Measurements from ENCODE around the gene EXOSC3.
A peak's percentile ranks its signal among the peaks of the same experiment; 100 is the strongest.

EXOSC3 gene

DNA sequence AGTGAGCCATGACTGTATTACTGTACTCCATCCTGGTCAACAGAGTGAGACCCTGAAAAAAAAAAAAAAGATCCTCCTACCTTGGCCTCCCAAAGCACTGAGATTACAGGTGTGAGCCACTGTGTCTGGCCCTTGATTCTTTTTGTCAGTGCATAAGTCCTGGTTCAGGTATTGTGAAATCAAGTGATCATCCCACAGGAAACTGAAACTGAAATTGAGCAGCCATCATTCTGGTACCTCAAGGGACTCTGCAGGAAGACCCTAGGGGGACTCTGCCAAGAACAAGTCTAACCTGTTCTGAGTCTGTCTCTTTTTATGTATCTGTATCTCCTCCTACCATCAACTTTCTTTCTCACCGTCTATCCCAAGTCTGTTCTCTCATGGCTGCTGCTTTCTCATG is 13.8 kb upstream of the EXOSC3 start:
- in situ Hi-C loops (cut with HindIII; ENCODE audit: low sequenced_read_pairs) = no loop called here
- DNase-seq (ENCODE audit: low read depth, low spot score) = no peak
- no peak overlapping the region for H3K4me3 ChIP-seq (ENCODE audit: low read depth, low read length)
- TF ChIP-seq, protein P1, sequence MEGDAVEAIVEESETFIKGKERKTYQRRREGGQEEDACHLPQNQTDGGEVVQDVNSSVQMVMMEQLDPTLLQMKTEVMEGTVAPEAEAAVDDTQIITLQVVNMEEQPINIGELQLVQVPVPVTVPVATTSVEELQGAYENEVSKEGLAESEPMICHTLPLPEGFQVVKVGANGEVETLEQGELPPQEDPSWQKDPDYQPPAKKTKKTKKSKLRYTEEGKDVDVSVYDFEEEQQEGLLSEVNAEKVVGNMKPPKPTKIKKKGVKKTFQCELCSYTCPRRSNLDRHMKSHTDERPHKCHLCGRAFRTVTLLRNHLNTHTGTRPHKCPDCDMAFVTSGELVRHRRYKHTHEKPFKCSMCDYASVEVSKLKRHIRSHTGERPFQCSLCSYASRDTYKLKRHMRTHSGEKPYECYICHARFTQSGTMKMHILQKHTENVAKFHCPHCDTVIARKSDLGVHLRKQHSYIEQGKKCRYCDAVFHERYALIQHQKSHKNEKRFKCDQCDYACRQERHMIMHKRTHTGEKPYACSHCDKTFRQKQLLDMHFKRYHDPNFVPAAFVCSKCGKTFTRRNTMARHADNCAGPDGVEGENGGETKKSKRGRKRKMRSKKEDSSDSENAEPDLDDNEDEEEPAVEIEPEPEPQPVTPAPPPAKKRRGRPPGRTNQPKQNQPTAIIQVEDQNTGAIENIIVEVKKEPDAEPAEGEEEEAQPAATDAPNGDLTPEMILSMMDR (IDR thresholded peaks at IDR 0.05; ENCODE audit: low read depth, low read length) = no peak

DNA sequence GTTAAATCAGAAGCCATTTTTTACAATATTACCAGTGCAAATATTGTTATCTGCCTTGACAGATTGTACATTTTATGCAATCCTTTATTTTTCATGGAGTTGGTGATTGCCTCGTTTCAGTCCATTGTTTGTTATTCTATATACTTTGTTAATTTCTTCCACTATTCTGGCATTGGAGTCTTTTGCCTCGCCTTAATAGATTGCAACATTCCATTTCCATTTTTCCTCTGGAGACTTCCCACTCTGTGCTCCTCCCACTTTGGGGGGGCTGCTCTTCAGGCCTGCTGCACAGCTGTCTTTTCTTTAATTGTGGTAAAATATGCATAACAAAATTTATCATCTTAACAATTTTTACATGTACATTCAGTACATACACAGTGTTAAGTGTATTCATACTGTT is 11.4 kb upstream of the EXOSC3 start:
- in situ Hi-C loops (cut with HindIII; ENCODE audit: low sequenced_read_pairs) = no loop called here
- DNase-seq (ENCODE audit: low read depth, low spot score) = no peak
- TF ChIP-seq, protein P1 (IDR thresholded peaks at IDR 0.05; ENCODE audit: low read depth, low read length) = no peak
- no peak overlapping the region for H3K4me3 ChIP-seq (ENCODE audit: low read depth, low read length)

DNA sequence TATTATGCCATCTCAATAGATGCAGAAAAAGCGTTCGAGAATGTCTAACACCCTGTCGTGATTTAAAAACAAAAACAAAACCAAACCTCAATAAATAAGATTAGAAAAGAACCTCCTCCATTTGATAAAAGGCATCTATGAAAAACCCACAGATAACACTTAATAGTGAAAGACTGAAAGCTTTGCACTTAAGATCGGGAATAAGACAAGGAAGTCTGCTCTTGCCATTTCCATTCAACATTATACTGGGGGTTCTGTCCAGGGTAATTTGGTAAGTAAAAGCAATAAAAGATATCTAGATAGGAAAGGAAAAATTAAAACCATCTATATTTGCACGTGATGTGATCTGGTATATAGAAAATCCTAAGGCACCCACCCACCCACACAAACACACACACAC is 7.3 kb upstream of the EXOSC3 start:
- TF ChIP-seq, protein P1 (IDR thresholded peaks at IDR 0.05; ENCODE audit: low read depth, low read length) = no peak
- in situ Hi-C loops (cut with HindIII; ENCODE audit: low sequenced_read_pairs) = no loop called here
- no peak for DNase-seq (ENCODE audit: low read depth, low spot score)
- no peak overlapping the region for H3K4me3 ChIP-seq (ENCODE audit: low read depth, low read length)

DNA sequence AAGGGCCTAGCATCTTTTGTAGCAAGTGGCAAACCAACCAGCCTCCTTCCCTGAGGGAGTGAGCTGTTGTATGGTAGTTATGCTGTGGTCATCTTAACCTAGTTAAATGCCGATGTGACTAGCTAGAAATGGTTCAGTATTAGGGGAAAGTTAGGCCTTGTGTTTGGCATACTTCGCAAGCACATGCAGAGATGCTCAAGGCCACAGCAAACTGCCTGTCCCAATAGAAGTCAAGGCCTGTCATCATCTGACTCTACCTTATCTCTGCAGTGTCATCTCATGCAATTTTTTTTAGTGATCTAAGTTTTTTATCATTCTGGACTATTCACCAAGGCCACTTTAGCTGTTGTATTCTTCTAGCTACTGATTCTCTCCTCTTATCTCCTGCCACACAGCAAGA is 5.2 kb upstream of the EXOSC3 start:
- no peak for DNase-seq (ENCODE audit: low read depth, low spot score)
- H3K4me3 ChIP-seq (ENCODE audit: low read depth, low read length) = no peak overlapping the region
- TF ChIP-seq, protein P1 (IDR thresholded peaks at IDR 0.05; ENCODE audit: low read depth, low read length) = no peak
- in situ Hi-C loops (cut with HindIII; ENCODE audit: low sequenced_read_pairs) = no loop called here

DNA sequence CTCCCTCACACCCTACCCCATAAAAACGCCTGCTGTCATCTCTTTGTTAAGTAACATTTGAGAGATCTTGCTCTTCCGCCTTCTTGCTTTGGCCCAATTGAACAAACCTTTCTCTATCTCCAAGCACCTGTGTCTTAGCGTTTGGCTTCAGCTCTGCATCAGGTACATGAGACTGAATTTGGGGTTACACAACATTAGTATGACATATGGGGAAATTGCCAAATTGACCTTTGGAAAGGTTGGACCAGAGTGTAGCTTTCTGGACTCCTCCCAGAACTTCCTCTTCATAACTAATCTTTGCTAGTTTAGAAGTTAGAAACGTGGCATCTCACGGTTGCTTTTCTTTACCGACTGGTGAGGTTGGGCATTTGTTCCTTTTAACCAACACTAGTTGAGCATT is 3.5 kb upstream of the EXOSC3 start:
- TF ChIP-seq, protein P1 (IDR thresholded peaks at IDR 0.05; ENCODE audit: low read depth, low read length) = no peak
- no peak overlapping the region for H3K4me3 ChIP-seq (ENCODE audit: low read depth, low read length)
- in situ Hi-C loops (cut with HindIII; ENCODE audit: low sequenced_read_pairs) = no loop called here
- DNase-seq (ENCODE audit: low read depth, low spot score) = no peak

DNA sequence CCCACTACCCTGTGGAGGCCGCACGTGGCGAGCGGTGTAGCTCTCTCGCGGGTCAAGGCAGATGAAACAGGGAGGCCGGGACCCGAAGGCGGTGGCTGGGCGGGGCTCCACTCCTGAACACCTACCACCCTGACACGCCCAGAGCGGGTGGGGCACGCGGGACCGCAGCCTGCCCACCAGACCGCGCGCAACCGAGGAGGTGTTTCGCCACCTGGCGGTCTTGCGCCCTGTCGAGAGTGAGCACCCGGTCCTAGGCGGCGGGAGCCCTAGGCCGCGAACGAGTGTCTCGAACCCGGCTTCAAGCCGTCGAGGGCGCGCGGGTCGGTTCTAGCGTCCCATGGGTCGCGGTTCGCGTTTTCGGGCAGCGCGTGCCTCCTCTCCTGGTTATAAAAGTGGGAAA is 2.2 kb upstream of the EXOSC3 start:
- in situ Hi-C loops (cut with HindIII; ENCODE audit: low sequenced_read_pairs) = no loop called here
- no peak for DNase-seq (ENCODE audit: low read depth, low spot score)
- no peak overlapping the region for H3K4me3 ChIP-seq (ENCODE audit: low read depth, low read length)
- TF ChIP-seq, protein P1 (IDR thresholded peaks at IDR 0.05; ENCODE audit: low read depth, low read length) = no peak

DNA sequence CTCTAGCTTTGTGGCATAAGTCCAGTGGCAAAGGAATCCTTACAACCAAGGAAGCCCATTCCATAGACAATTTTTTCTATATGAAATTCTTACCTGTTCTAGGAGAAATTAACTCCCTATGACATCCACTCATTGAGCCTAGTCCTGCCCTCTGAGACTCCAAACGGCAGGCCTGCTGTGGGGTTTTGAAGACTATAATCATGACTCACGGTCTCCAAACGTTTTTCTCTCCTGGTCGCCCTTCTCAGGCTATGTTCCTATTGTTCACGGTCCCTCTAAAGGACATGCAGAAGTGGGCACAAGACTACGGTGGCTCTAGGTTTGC is 611 bp downstream of the EXOSC3 start:
- TF ChIP-seq, protein P1 (IDR thresholded peaks at IDR 0.05; ENCODE audit: low read depth, low read length) = no peak

More for the DNA sequence above, 611 bp downstream of the EXOSC3 start:
- no peak for DNase-seq (ENCODE audit: low read depth, low spot score)
- H3K4me3 ChIP-seq (ENCODE audit: low read depth, low read length) = peak overlapping the region; percentile 87
- in situ Hi-C loops (cut with HindIII; ENCODE audit: low sequenced_read_pairs) = no loop called here

Data from astrocyte of the spinal cord (primary cell).